GM12878 (cell line): Measurements from ENCODE around the gene OLIG2. TPM values are rescaled to one million over a fixed set of nuclear protein-coding genes. Genes with fewer than 3 reads are reported as not detected.

Source experiments
- ATAC-seq: fragments of 200-7000 bp; cut with Tn5 transposase; 3 replicates; pipeline ENCODE4 v1.9.1; 2020; ENCODE audit warnings: mild to moderate bottlenecking, moderate library complexity
- BruUV-seq: library from RNA; stranded (reverse); fragments of 400-500 nt; replicated peaks from 2 replicates; lab custom pipeline; 2021; lab: Mats Ljungman, UMichigan
- CTCF ChIA-PET: fragments of 300-600 bp; sonication (Branson Sonifier 250); formaldehyde crosslinking; extraction: SDS; loops from one replicate; lab custom pipeline; 2021; ENCODE audit warnings: inconsistent platforms; lab: Yijun Ruan, JAX
- POLR2A ChIA-PET: fragments of 350-600 bp; formaldehyde crosslinking; extraction: SDS; loops from one replicate; lab custom pipeline; 2021; ENCODE audit warnings: inconsistent platforms; lab: Charles Lee
- RAD21 ChIA-PET: fragments of 300-600 bp; sonication (Branson Sonifier 250); formaldehyde crosslinking; loops from one replicate; lab custom pipeline; 2023; ENCODE audit warnings: antibody characterized with exemption; ENCODE audit not compliant: unreplicated experiment; lab: Charles Lee
- SMC1A ChIA-PET: fragments of 300-600 bp; sonication (Branson Sonifier 250); formaldehyde crosslinking; loops from one replicate; lab custom pipeline; 2023; ENCODE audit not compliant: unreplicated experiment, uncharacterized antibody; lab: Charles Lee
- DNase-seq: peaks from one replicate; pipeline ENCODE4 v3.0.0-alpha.2; 2011; ENCODE audit warnings: low read depth, low spot score
- FAIRE-seq: peaks from 3 replicates; lab custom pipeline; 2011; peaks lifted over from hg19 to GRCh38; lab: Jason Lieb, UNC
- H2AFZ ChIP-seq: 2 replicates; pipeline ENCODE4 v1.6.0; 2011; ENCODE audit warnings: low read depth, low read length, control low read depth; ENCODE audit not compliant: control insufficient read depth
- H3K27ac ChIP-seq: 2 replicates; pipeline ENCODE4 v1.5.1; 2011; ENCODE audit warnings: control low read depth; ENCODE audit not compliant: control insufficient read depth, insufficient read depth
- H3K27me3 ChIP-seq, 2 experiments: replicated peaks in 1 of 2; 2 replicates each; pipeline versions ENCODE4 v1.6.0 to v1.6.1; 2011; ENCODE audit warnings: low read length in 1 of 2; ENCODE audit not compliant: control insufficient read depth in 2 of 2, insufficient read depth in 2 of 2
- H3K36me3 ChIP-seq, 2 experiments: 2 replicates each; pipeline ENCODE4 v1.5.1; 2011; ENCODE audit warnings: low read length in 1 of 2; ENCODE audit not compliant: control insufficient read depth in 2 of 2, insufficient read depth in 2 of 2
- H3K4me1 ChIP-seq: 2 replicates; pipeline ENCODE4 v1.6.1; 2011; ENCODE audit warnings: mild to moderate bottlenecking, low read length, moderate library complexity, mixed read lengths; ENCODE audit not compliant: control insufficient read depth, insufficient read depth
- H3K4me2 ChIP-seq: 2 replicates; pipeline ENCODE4 v1.6.0; 2011; ENCODE audit warnings: control low read depth; ENCODE audit not compliant: control insufficient read depth, insufficient read depth
- H3K4me3 ChIP-seq: fragments of 200-600 bp; sonication (generic); 2 replicates; pipeline ENCODE4 v1.5.1; 2016
- H3K79me2 ChIP-seq: 2 replicates; pipeline ENCODE4 v1.6.0; 2011; ENCODE audit warnings: low read length; ENCODE audit not compliant: control insufficient read depth, insufficient read depth
- H3K9ac ChIP-seq: 2 replicates; pipeline ENCODE4 v1.8.0; 2011; ENCODE audit warnings: low read length, control low read depth, mixed read lengths; ENCODE audit not compliant: control insufficient read depth, insufficient read depth
- H3K9me3 ChIP-seq: replicated peaks from 3 replicates; pipeline ENCODE4 v1.5.1; 2011; ENCODE audit warnings: mild to moderate bottlenecking, low read length; ENCODE audit not compliant: control insufficient read depth, insufficient read depth
- H4K20me1 ChIP-seq: 2 replicates; pipeline ENCODE4 v1.6.0; 2011; ENCODE audit not compliant: control insufficient read depth, insufficient read depth
- EED ChIP-seq: sonication (generic); IDR thresholded peaks from 2 replicates; pipeline ENCODE4 v1.6.1; 2016; ENCODE audit warnings: antibody characterized with exemption, low read depth
- HDAC2 ChIP-seq: fragments of 200-600 bp; sonication (generic); IDR thresholded peaks from 2 replicates; pipeline ENCODE4 v1.6.1; 2017
- HDAC6 ChIP-seq: fragments of 200-600 bp; sonication (generic); IDR thresholded peaks from one replicate; pipeline ENCODE4 v1.8.0; 2017; ENCODE audit warnings: antibody characterized with exemption; ENCODE audit not compliant: unreplicated experiment
- NFXL1 ChIP-seq: fragments of 450-650 bp; IDR thresholded peaks from 2 replicates; pipeline ENCODE4 v1.6.1; 2017; ENCODE audit warnings: antibody characterized with exemption, mild to moderate bottlenecking, borderline replicate concordance
- SUPT20H ChIP-seq: IDR thresholded peaks from 2 replicates; pipeline ENCODE4 v1.6.1; 2011; ENCODE audit warnings: low read depth, mild to moderate bottlenecking, low read length, moderate library complexity, borderline replicate concordance; ENCODE audit not compliant: control insufficient read depth
- TAF1 ChIP-seq: IDR thresholded peaks from 2 replicates; pipeline ENCODE4 v1.6.1; 2011; ENCODE audit warnings: mild to moderate bottlenecking, low read depth, low read length, borderline replicate concordance
- TCF12 ChIP-seq: IDR thresholded peaks from 2 replicates; pipeline ENCODE4 v1.6.1; 2011; ENCODE audit warnings: low read depth, mild to moderate bottlenecking, low read length
- ZBTB11 ChIP-seq: fragments of 450-650 bp; formaldehyde crosslinking; IDR thresholded peaks from 2 replicates; pipeline ENCODE4 v1.5.0; 2022; ENCODE audit warnings: mild to moderate bottlenecking, missing genetic modification characterization
- ZSCAN29 ChIP-seq: fragments of 450-650 bp; IDR thresholded peaks from 2 replicates; pipeline ENCODE4 v1.6.1; 2017; ENCODE audit warnings: mild to moderate bottlenecking, moderate library complexity
- WGBS: methylation state at CpG from one replicate; pipeline ENCODE4 v1.1.6; 2016; ENCODE audit warnings: low lambda C conversion rate; ENCODE audit not compliant: insufficient replicate concordance, insufficient coverage; ENCODE audit errors: missing lambda C conversion rate; 5-methylcytosine and 5-hydroxymethylcytosine counted together
- in situ Hi-C: fragments of 300-500 bp; cut with MboI; formaldehyde crosslinking; loops from 9 replicates; pipeline ENCODE4 v1.14.3; 2018; ENCODE audit warnings: mixed read lengths
- intact Hi-C: fragments of 100-400 bp; cut with micrococcal nuclease; formaldehyde crosslinking; loops from one replicate; pipeline ENCODE4 v1.14.2; 2022; ENCODE audit not compliant: unreplicated experiment
- polyA plus RNA-seq, 11 experiments: library from polyadenylated mRNA; depleted of rRNA in 4 of 11; unstranded in 6 of 11; stranded (reverse) in 5 of 11; fragments of >200 nt; fragmentation: Nextera tagmentation in 4 of 11; fragmentation: Illumina TruSeq in 1 of 11; extraction: Ambion mirVana in 4 of 11; extraction: Trizol in 1 of 11; gene quantifications; 1 replicate in 1 of 11; 2 replicates in 10 of 11; pipeline versions ENCODE4 v1.2.1 to v1.2.3, GENCODE V29; 2011 to 2016; ENCODE audit warnings: inconsistent platforms in 2 of 11, missing spikeins in 2 of 11, low read depth in 1 of 11
- total RNA-seq, 4 experiments: library from RNA; depleted of rRNA in 3 of 4; stranded (reverse); fragments of >200 nt in 3 of 4; fragmentation: Illumina TruSeq in 1 of 4; extraction: Trizol in 1 of 4; gene quantifications; 2 replicates each; pipeline versions ENCODE4 v1.2.1 to v1.2.3, GENCODE V29; 2013 to 2021

The OLIG2 gene
- total and polyA plus RNA-seq, 10 of the 15 experiments (the other 5 are each of a cell fraction or from before 2014, with no cell fraction given) = not detected

DNA sequence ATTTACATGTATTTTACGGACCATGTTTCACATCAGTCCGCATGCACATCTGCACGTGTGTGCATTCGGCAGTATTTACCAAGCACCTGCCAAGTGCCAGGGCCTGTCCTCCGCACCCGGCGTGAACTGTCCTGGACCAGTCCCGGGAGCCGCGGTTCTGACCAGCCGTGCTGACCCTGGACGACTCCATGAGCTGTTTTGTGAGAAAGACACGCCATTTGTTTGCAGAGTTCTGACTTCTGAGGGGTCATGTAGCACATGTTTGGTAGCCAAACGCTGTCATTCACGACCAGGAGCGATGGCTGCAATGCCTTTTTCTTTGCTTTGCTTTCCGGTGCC lies 3.3 kb upstream of the OLIG2 start:
- ChIA-PET RAD21 (no interaction called here), CTCF (interaction anchor here (2.2 kb wide), 1 partner anchor 83 kb away, joined by 5 read pairs; no protein-coding TSS in a partner anchor), SMC1A (no interaction called here), POLR2A (no interaction called here)
- H3K9ac ChIP-seq = no peak overlapping the region
- TF ChIP-seq EED = no peak
- TF ChIP-seq ZSCAN29 = no peak
- TF ChIP-seq NFXL1 = no peak
- no peak for TF ChIP-seq ZBTB11 (CRISPR knock-in tag)
- TF ChIP-seq SUPT20H = no peak
- no peak for TF ChIP-seq TAF1
- TF ChIP-seq TCF12 = no peak
- no peak for TF ChIP-seq HDAC2
- TF ChIP-seq HDAC6 = no peak
- whole genome bisulfite sequencing = 26% methylated on average over 17 of the region's 17 CpGs
- H2AFZ ChIP-seq = no peak overlapping the region
- intact Hi-C loops (no loop called here), in situ Hi-C loops (no loop called here)
- no peak overlapping the region for H3K4me3 ChIP-seq
- no peak overlapping the region for H3K4me2 ChIP-seq
- H3K27me3 ChIP-seq = peaks cover 33 to 36% of the 10 kb centered on the region in 2 experiments
- FAIRE-seq = no peak
- H3K27ac ChIP-seq = no peak overlapping the region
- H3K9me3 ChIP-seq = no peaks in the 10 kb centered on the region; the same call in 2 of the 3 replicates
- no peak for DNase-seq
- H3K4me1 ChIP-seq = no peaks in the 10 kb centered on the region
- no peaks in the 10 kb centered on the region; a peak in 1 of 4 replicates for H3K36me3 ChIP-seq
- no peaks in the 10 kb centered on the region for H3K79me2 ChIP-seq
- no peak for ATAC-seq
- H4K20me1 ChIP-seq = no peaks in the 10 kb centered on the region
- no TSS peak for BruUV-seq
